SK-N-SH (cell line): Measurements from ENCODE around the gene LZTFL1. TPM values are rescaled to one million over a fixed set of nuclear protein-coding genes. Genes with fewer than 3 reads are reported as not detected.
A peak's percentile ranks its signal among the peaks of the same experiment; 100 is the strongest.

Source experiments
- CTCF ChIA-PET: fragments of 300-600, 350-600 bp; formaldehyde crosslinking; extraction: SDS; loops from one replicate; lab custom pipeline; 2021; lab: Yijun Ruan, JAX
- POLR2A ChIA-PET: fragments of 350-600 bp; sonication (Branson Sonifier 250); formaldehyde crosslinking; extraction: SDS; loops from one replicate; lab custom pipeline; 2020; ENCODE audit warnings: antibody characterized with exemption, inconsistent platforms; lab: Yijun Ruan, JAX
- DNase-seq: peaks from one replicate; pipeline ENCODE4 v3.0.0; 2012
- H2AFZ ChIP-seq: fragments of 200-600 bp; sonication (generic); 2 replicates; pipeline ENCODE4 v1.8.1; 2016; ENCODE audit warnings: antibody characterized with exemption, mild to moderate bottlenecking, low read depth
- H3F3A ChIP-seq: fragments of 200-600 bp; sonication (generic); replicated peaks from 2 replicates; pipeline ENCODE3; 2016; ENCODE audit warnings: antibody characterized with exemption, mild to moderate bottlenecking; ENCODE audit not compliant: insufficient read depth
- H3K27ac ChIP-seq, 2 experiments: fragments of 200-500 bp in 1 of 2; fragments of 200-600 bp in 1 of 2; sonication (Bioruptor generic) in 1 of 2; sonication (generic), shearing (Covaris generic) in 1 of 2; 2 replicates each; pipeline versions ENCODE4 v1.5.1 to v1.6.1; 2014 to 2016; ENCODE audit warnings: low read depth in 2 of 2, inconsistent platforms in 1 of 2, low read length in 1 of 2, mild to moderate bottlenecking in 1 of 2, mixed read lengths in 1 of 2
- H3K27me3 ChIP-seq: fragments of 200-600 bp; sonication (generic), shearing (Covaris generic); 2 replicates; pipeline ENCODE4 v1.6.1; 2016; ENCODE audit warnings: mixed run types; ENCODE audit not compliant: insufficient read depth
- H3K36me3 ChIP-seq, 2 experiments: fragments of 200-500 bp in 1 of 2; fragments of 200-600 bp in 1 of 2; sonication (Bioruptor generic) in 1 of 2; sonication (generic) in 1 of 2; replicated peaks in 1 of 2; 2 replicates each; pipeline versions ENCODE3 to v1.5.1; 2014 to 2016; ENCODE audit warnings: low read length in 1 of 2, mild to moderate bottlenecking in 1 of 2; ENCODE audit not compliant: insufficient read depth in 2 of 2, control insufficient read depth in 1 of 2
- H3K4me1 ChIP-seq, 2 experiments: fragments of 200-500 bp in 1 of 2; fragments of 200-600 bp in 1 of 2; sonication (Bioruptor generic) in 1 of 2; sonication (generic), shearing (Covaris generic) in 1 of 2; 2 replicates each; pipeline versions ENCODE4 v1.5.1 to v1.6.1; 2014 to 2016; ENCODE audit warnings: low read depth in 1 of 2, low read length in 1 of 2, mixed run types in 1 of 2; ENCODE audit not compliant: insufficient read depth in 2 of 2, control insufficient read depth in 1 of 2
- H3K4me2 ChIP-seq: fragments of 200-600 bp; sonication (generic), shearing (Covaris generic); 2 replicates; pipeline ENCODE4 v1.6.1; 2017; ENCODE audit warnings: mixed run types
- H3K4me3 ChIP-seq, 2 experiments: fragments of 200-500 bp in 1 of 2; fragments of 200-600 bp in 1 of 2; sonication (Bioruptor generic) in 1 of 2; sonication (generic), shearing (Covaris generic) in 1 of 2; 2 replicates each; pipeline versions ENCODE4 v1.5.1 to v1.8.1; 2014 to 2016; ENCODE audit warnings: low read depth in 2 of 2, inconsistent platforms in 1 of 2, low read length in 1 of 2, mild to moderate bottlenecking in 1 of 2, mixed read lengths in 1 of 2, moderate library complexity in 1 of 2
- H3K79me2 ChIP-seq: fragments of 200-600 bp; sonication (generic); 2 replicates; pipeline ENCODE4 v1.8.1; 2017; ENCODE audit warnings: mild to moderate bottlenecking; ENCODE audit not compliant: insufficient read depth
- H3K9ac ChIP-seq: fragments of 200-600 bp; sonication (generic); 2 replicates; pipeline ENCODE4 v1.6.1; 2017; ENCODE audit warnings: mixed run types
- H3K9me2 ChIP-seq: fragments of 200-600 bp; sonication (generic); 2 replicates; pipeline ENCODE4 v1.6.1; 2017; ENCODE audit warnings: mixed run types
- H3K9me3 ChIP-seq: fragments of 200-600 bp; sonication (generic); 2 replicates; pipeline ENCODE4 v1.6.1; 2017; ENCODE audit warnings: mixed run types, mild to moderate bottlenecking, moderate library complexity
- H4K20me1 ChIP-seq: fragments of 200-600 bp; sonication (generic); 2 replicates; pipeline ENCODE4 v1.6.1; 2017; ENCODE audit warnings: mild to moderate bottlenecking, mixed run types; ENCODE audit not compliant: insufficient read depth
- FOSL2 ChIP-seq: IDR thresholded peaks from 2 replicates; pipeline ENCODE4 v1.4.0; 2012; ENCODE audit warnings: low read depth, mild to moderate bottlenecking, moderate library complexity, borderline replicate concordance
- FOXJ3 ChIP-seq: sonication (generic); formaldehyde crosslinking; IDR thresholded peaks from 2 replicates; pipeline ENCODE4 v1.5.1; 2020; ENCODE audit warnings: mild to moderate bottlenecking, missing genetic modification reagents
- GATA2 ChIP-seq: sonication (generic); formaldehyde crosslinking; IDR thresholded peaks from 2 replicates; pipeline ENCODE4 v1.5.0; 2020; ENCODE audit warnings: mild to moderate bottlenecking, missing genetic modification reagents
- MXI1 ChIP-seq: IDR thresholded peaks from 2 replicates; pipeline ENCODE4 v1.6.1; 2012; ENCODE audit warnings: mild to moderate bottlenecking, low read depth, low read length, improper control_type of control experiment
- RAD21 ChIP-seq: IDR thresholded peaks from 2 replicates; pipeline ENCODE4 v1.6.1; 2012; ENCODE audit warnings: mild to moderate bottlenecking, low read length
- RFX5 ChIP-seq: IDR thresholded peaks from 2 replicates; pipeline ENCODE4 v1.6.1; 2012; ENCODE audit warnings: mild to moderate bottlenecking, improper control_type of control experiment, low read length
- TCF12 ChIP-seq: IDR thresholded peaks from 2 replicates; pipeline ENCODE4 v1.4.0; 2012
- TEAD4 ChIP-seq: IDR thresholded peaks from 2 replicates; pipeline ENCODE4 v1.4.0; 2012; ENCODE audit warnings: mild to moderate bottlenecking, borderline replicate concordance; ENCODE audit not compliant: insufficient read depth
- WGBS: methylation state at CpG from one replicate; pipeline ENCODE4 v1.1.6; 2017; ENCODE audit warnings: low lambda C conversion rate; 5-methylcytosine and 5-hydroxymethylcytosine counted together
- polyA plus RNA-seq, 3 experiments: library from polyadenylated mRNA; depleted of rRNA; stranded (reverse); fragments of >200 nt; gene quantifications; 2 replicates each; pipeline ENCODE4 v1.2.3, GENCODE V29; 2012
- TF ChIP-seq, protein P1 (sequence below): IDR thresholded peaks from 2 replicates; pipeline ENCODE4; 2012

Gene LZTFL1
- polyA plus RNA-seq, 1 of the 3 experiments (the other 2 are of a cell fraction) = 11.9 TPM

GRCh38 chr3:45842851-45843625, 1.1 kb upstream of the LZTFL1 start:
- Histone ChIP-seq H3K9me2 (no peaks in the 10 kb centered on the region), H2AFZ (no peak overlapping the region), H3K27me3 (no peaks in the 10 kb centered on the region; the same call in 1 of the 2 replicates), H3K27ac (no peak overlapping the region), H3K4me3 (no peak overlapping the region), H3K36me3 (no peaks in the 10 kb centered on the region), H3K79me2 (0 out of 2 replicates have a peak, but pooled peaks cover 5% of the 10 kb centered on the region), H3K4me2 (no peak overlapping the region), H3F3A (no peaks in the 10 kb centered on the region), H3K4me1 (peaks cover 0 to 10% of the 10 kb centered on the region in 2 experiments; a peak in 2 of 4 replicates), H3K9ac (no peak overlapping the region), H4K20me1 (no peaks in the 10 kb centered on the region), H3K9me3 (no peaks in the 10 kb centered on the region)
- 69% methylated on average over 7 of the region's 9 CpGs for WGBS
- TF ChIP-seq, protein P1, sequence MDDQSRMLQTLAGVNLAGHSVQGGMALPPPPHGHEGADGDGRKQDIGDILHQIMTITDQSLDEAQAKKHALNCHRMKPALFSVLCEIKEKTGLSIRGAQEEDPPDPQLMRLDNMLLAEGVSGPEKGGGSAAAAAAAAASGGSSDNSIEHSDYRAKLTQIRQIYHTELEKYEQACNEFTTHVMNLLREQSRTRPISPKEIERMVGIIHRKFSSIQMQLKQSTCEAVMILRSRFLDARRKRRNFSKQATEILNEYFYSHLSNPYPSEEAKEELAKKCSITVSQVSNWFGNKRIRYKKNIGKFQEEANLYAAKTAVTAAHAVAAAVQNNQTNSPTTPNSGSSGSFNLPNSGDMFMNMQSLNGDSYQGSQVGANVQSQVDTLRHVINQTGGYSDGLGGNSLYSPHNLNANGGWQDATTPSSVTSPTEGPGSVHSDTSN = no peak
- TF ChIP-seq MXI1 (no peak), GATA2 (CRISPR knock-in tag) (no peak), TEAD4 (no peak)
- ChIA-PET CTCF (interaction anchor here (1.0 to 3.3 kb wide), 3 partner anchors 86 to 236 kb away, joined by 4 to 17 read pairs (median 4); no protein-coding TSS in a partner anchor), POLR2A (no interaction called here)
- no peak for DNase-seq

DNA sequence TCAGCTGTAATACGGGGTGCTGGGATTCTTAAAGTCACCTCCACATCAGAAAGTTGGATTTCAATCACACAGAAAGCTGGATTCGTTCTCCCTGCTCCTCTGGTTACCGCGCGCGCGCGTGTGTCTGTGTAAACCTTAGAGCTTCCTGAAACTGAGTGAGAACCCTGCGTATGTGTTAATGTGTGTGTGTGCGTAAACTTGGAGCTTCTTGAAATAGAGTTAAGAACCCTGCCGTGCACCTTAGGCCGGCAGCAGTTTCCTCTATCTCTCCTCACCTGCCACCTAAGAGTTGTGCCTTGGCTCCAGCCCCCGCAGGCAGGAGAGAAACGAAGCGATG, 531 bp downstream of the LZTFL1 start:
- POLR2A ChIA-PET = interaction anchor here (1.4 kb wide), 1 partner anchor 34 kb away, joined by 3 read pairs; no protein-coding TSS in a partner anchor
- peak overlapping the region; percentile 82 for H3K9ac ChIP-seq
- peak overlapping the region; percentile 74 for H3K4me2 ChIP-seq
- peaks cover 0 to 7% of the 10 kb centered on the region in 2 experiments for H3K36me3 ChIP-seq
- H3K27ac ChIP-seq = peak overlapping the region in 1 of 2 experiments; percentile 66; a peak in 3 of 4 replicates
- H3F3A ChIP-seq = no peaks in the 10 kb centered on the region
- H3K9me3 ChIP-seq = no peaks in the 10 kb centered on the region
- peaks cover 0 to 10% of the 10 kb centered on the region in 2 experiments; a peak in 2 of 4 replicates for H3K4me1 ChIP-seq
- H3K79me2 ChIP-seq = 0 out of 2 replicates have a peak, but pooled peaks cover 6% of the 10 kb centered on the region
- DNase-seq = no peak
- peak overlapping the region; percentile 89 to 95 for H3K4me3 ChIP-seq
- peak overlapping the region; percentile 80 for H2AFZ ChIP-seq
- no peaks in the 10 kb centered on the region for H4K20me1 ChIP-seq
- no peak for TF ChIP-seq TCF12
- no peak for TF ChIP-seq FOXJ3 (CRISPR knock-in tag)
- TF ChIP-seq RFX5 = no peak
- TF ChIP-seq FOSL2 = no peak
- H3K9me2 ChIP-seq = no peaks in the 10 kb centered on the region
- CTCF ChIA-PET = interaction anchor here (1.1 to 3.3 kb wide), 3 partner anchors 9 to 88 kb away, joined by 4 to 17 read pairs (median 6); no protein-coding TSS in a partner anchor
- 5% methylated on average over 15 of the region's 15 CpGs for WGBS
- H3K27me3 ChIP-seq = no peaks in the 10 kb centered on the region

GRCh38 chr3:45838466-45838865, 3.5 kb downstream of the LZTFL1 start:
- H3K36me3 ChIP-seq = peaks cover 13 to 32% of the 10 kb centered on the region in 2 experiments
- H3K4me2 ChIP-seq = no peak overlapping the region
- no peak overlapping the region for H3K27ac ChIP-seq
- H3K9me3 ChIP-seq = no peaks in the 10 kb centered on the region
- CTCF ChIA-PET = no interaction called here
- POLR2A ChIA-PET = no interaction called here
- H4K20me1 ChIP-seq = no peaks in the 10 kb centered on the region
- TF ChIP-seq GATA2 (CRISPR knock-in tag) (no peak), RAD21 (no peak)
- H3K4me3 ChIP-seq = no peak overlapping the region
- H3F3A ChIP-seq = no peaks in the 10 kb centered on the region
- no peak overlapping the region for H2AFZ ChIP-seq
- 0 out of 2 replicates have a peak, but pooled peaks cover 6% of the 10 kb centered on the region for H3K79me2 ChIP-seq
- no peak overlapping the region for H3K9ac ChIP-seq
- H3K27me3 ChIP-seq = no peaks in the 10 kb centered on the region
- H3K4me1 ChIP-seq = peaks cover 0 to 10% of the 10 kb centered on the region in 2 experiments; a peak in 2 of 4 replicates
- WGBS = 100% methylated on average over 1 of the region's 1 CpG
- DNase-seq = no peak
- no peaks in the 10 kb centered on the region for H3K9me2 ChIP-seq
